GM12875 (cell line): ENCODE measurements around the gene AKT3.

Source experiments
- H3K4me3 ChIP-seq: one replicate; pipeline ENCODE4 v1.5.1; 2011; ENCODE audit warnings: low read depth, low read length, control low read depth
- CTCF ChIP-seq: IDR thresholded peaks from 2 replicates; pipeline ENCODE4 v1.5.1; 2011; ENCODE audit warnings: low read depth, mild to moderate bottlenecking, control low read depth, inconsistent platforms, low read length, moderate library complexity, borderline replicate concordance; ENCODE audit not compliant: insufficient read depth

Gene AKT3

GRCh38 chr1:243465738-243466137, 384.3 kb downstream of the AKT3 start:
- TF ChIP-seq CTCF, result no peak
- no peak overlapping the region for H3K4me3 ChIP-seq

- TF ChIP-seq CTCF, result no peak
- no peak overlapping the region for H3K4me3 ChIP-seq
Observed at GRCh38 chr1:243465081-243465480, 385.0 kb downstream of the AKT3 start.

- TF ChIP-seq CTCF, result no peak
- H3K4me3 ChIP-seq, result no peak overlapping the region
Observed at GRCh38 chr1:243462929-243463697, 386.9 kb downstream of the AKT3 start.

GRCh38 chr1:243461700-243462099, 388.3 kb downstream of the AKT3 start:
- H3K4me3 ChIP-seq, result no peak overlapping the region
- no peak for TF ChIP-seq CTCF

- no peak overlapping the region for H3K4me3 ChIP-seq
- no peak for TF ChIP-seq CTCF
Observed at GRCh38 chr1:243459059-243459458, 391.0 kb downstream of the AKT3 start.

GRCh38 chr1:243457363-243457982, 392.6 kb downstream of the AKT3 start:
- H3K4me3 ChIP-seq, result no peak overlapping the region
- no peak for TF ChIP-seq CTCF
